Measurements from ENCODE around the gene B4GALT4.

DNA sequence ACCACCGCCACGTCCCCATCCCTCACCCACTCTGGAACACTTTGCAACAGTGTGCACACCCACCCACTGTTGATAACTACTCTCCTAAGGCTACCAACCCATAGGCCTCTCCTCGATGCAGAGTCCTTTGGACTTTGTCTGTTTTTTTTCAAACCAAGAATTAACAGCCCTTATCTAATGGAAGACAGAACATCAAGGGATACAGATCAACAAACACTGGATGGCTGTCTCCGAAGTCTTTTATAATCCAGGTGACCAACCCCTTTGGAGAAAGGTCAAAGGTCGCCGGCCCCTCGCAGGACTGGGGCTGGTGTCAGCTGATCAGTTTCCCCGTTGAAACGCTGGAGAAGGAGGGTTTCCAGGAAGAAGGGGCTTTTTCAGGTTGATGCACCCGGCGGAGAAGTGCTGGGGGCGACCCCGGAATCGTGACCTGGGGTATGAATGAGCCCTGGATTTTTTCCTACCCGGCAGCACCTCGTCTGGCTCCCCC is 532 bp downstream of the B4GALT4 start:
- TF ChIP-seq, protein P1, sequence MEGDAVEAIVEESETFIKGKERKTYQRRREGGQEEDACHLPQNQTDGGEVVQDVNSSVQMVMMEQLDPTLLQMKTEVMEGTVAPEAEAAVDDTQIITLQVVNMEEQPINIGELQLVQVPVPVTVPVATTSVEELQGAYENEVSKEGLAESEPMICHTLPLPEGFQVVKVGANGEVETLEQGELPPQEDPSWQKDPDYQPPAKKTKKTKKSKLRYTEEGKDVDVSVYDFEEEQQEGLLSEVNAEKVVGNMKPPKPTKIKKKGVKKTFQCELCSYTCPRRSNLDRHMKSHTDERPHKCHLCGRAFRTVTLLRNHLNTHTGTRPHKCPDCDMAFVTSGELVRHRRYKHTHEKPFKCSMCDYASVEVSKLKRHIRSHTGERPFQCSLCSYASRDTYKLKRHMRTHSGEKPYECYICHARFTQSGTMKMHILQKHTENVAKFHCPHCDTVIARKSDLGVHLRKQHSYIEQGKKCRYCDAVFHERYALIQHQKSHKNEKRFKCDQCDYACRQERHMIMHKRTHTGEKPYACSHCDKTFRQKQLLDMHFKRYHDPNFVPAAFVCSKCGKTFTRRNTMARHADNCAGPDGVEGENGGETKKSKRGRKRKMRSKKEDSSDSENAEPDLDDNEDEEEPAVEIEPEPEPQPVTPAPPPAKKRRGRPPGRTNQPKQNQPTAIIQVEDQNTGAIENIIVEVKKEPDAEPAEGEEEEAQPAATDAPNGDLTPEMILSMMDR (IDR thresholded peaks at IDR 0.05), result no peak
- no peak for TF ChIP-seq POLR2A (IDR thresholded peaks at IDR 0.05)
- TF ChIP-seq EP300 (IDR thresholded peaks at IDR 0.05), result no peak

Measured in tibial nerve (tissue), 4 donors.